Urothelium cell line (cell line): ENCODE measurements around the gene NGB.

Source experiments
- DNase-seq: peaks from one replicate; pipeline ENCODE4 v3.0.0; 2011; ENCODE audit warnings: low spot score, mixed read lengths
- FAIRE-seq: peaks from 2 replicates; lab custom pipeline; 2011; peaks lifted over from hg19 to GRCh38; lab: Jason Lieb, UNC

The NGB gene

GRCh38 chr14:77265561-77266335 is 5.3 kb downstream of the NGB start:
- FAIRE-seq (no peak), DNase-seq (no peak)

- DNase-seq (no peak), FAIRE-seq (no peak)
Observed at GRCh38 chr14:77265187-77265515, 5.9 kb downstream of the NGB start.

DNA sequence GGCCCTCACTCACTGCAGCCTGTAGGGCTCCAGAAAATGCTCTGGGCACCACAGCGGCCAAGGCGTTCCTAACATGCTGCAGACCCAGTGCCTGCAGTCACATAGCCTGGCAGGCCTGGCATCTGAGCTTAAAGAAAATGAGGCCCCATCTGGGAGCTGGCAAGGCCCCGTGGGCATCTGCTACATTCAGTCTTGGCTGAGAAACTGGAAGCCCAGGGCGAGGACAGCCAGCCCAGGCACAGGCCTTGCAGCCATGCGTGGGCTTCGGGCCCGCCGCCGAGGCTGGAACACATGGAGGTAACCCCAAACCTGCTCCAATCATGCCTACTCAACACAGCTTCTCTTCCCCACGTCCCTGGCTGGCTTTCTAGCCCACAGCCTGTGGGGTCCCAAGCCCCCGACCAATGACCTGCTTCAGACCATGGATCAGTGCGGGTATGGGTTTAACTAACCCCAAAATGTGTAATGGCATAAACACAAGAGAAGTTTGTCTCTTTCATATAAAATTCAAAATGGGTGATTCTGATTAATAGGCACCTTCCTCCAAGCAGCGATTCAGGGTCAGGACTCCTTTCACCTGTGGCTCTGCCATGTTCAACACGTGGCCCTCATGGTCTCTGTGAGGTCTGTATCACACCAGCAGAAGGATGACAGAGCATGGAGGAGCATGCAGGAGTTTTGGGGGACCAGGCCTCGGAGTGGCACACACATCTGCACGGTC is 6.4 kb downstream of the NGB start:
- peak; percentile 20 for FAIRE-seq
- no peak for DNase-seq

- FAIRE-seq = no peak
- DNase-seq = no peak
Observed at GRCh38 chr14:77260631-77261030, 10.4 kb downstream of the NGB start.

DNA sequence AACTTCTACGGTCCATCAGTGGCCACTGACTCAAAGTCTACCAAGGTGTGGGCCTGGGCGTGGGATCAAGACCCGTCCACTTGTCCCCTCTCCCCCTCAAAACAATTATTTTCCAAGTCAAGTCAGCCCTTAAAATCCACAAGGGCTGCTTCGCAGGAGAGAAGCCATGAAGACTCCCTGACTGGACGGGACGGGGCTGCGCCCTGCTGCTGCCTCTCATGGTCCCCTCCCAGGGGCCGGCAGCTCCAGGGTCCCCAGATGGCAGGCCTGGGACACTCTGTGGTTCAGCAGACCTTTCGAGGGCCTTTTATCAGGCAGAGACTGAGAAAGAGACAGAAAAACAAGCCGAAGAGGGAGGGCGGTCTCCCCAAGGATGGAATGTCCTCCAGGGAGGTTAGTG is 10.8 kb downstream of the NGB start:
- FAIRE-seq (no peak), DNase-seq (no peak)

GRCh38 chr14:77259025-77259715 is 11.8 kb downstream of the NGB start:
- DNase-seq (no peak), FAIRE-seq (no peak)

DNA sequence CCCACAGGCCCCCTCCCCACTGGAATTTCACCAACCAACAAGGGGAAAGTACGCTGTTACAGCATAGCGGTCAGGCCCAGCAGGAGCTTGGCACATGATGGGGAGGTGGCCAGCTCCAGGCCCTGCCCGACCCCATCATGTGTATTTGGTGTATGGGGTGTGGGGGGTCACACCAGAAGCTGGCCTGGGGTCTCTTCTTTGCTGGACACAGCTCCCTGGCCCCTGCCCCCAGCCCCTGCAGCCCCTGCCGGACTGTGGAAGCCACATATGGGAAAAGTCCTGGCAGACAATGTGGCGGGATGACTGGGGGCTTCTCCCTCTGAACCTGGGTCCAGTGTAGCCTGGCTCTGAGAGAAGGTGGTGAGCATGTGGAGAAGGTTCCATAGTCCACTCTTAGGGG is 12.4 kb downstream of the NGB start:
- no peak for FAIRE-seq
- no peak for DNase-seq

DNA sequence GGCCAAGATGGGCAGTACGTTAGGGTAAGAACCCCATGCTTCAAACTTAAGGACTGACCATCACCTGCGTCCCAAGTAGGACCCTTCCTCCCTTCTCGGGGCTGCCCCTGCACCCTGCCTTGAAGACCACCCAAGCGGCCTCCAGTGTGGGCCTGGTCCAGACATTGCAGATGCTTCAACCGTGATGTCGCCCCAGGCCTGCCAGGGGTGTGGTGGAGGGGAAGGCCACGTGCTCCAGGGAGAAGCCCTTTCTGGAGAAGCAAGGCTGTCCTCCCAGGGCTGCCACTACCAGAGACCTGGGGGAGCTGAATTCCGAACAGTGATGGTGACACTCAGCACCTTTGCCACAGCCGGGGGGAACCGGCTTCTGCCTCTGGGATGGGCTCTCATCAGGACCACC is 13.3 kb downstream of the NGB start:
- DNase-seq = no peak
- FAIRE-seq = no peak

GRCh38 chr14:77256694-77257093 is 14.3 kb downstream of the NGB start:
- no peak for FAIRE-seq
- DNase-seq = no peak

- no peak for FAIRE-seq
- no peak for DNase-seq
Observed at GRCh38 chr14:77253333-77254190, 17.4 kb downstream of the NGB start.

- FAIRE-seq = no peak
- no peak for DNase-seq
Observed at GRCh38 chr14:77251870-77252269, 19.1 kb downstream of the NGB start.

GRCh38 chr14:77250927-77251326 is 20.1 kb downstream of the NGB start:
- DNase-seq = no peak
- no peak for FAIRE-seq

GRCh38 chr14:77249286-77249685 is 21.7 kb downstream of the NGB start:
- DNase-seq (no peak), FAIRE-seq (no peak)

- DNase-seq = peak; percentile 75
- FAIRE-seq = peak; percentile 94
Observed at GRCh38 chr14:77248666-77249065, 22.3 kb downstream of the NGB start.

GRCh38 chr14:77246784-77247183 is 24.2 kb downstream of the NGB start:
- no peak for FAIRE-seq

GRCh38 chr14:77245820-77246219 is 25.2 kb downstream of the NGB start:
- FAIRE-seq = no peak

More at GRCh38 chr14:77246784-77247183, 24.2 kb downstream of the NGB start:
- DNase-seq = no peak

DNA sequence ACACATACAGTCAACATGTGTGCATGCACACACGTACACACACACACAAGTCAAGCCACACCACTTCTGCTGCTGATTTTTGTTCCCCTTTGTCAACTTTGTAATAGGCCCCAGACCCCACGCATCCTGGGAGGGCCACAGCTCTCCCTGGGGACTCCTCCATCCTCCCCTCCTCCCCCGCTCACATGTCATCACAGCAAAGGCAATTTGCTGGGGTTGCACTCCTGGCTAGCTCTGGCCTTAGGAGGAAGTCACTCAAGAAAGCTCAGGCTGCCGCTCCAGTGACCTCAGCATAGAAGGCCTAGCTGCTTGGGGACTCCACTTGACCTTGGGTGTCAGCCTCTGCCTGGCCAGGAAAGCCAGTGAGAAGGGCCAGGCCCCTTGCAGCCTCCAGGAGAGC is 27.2 kb downstream of the NGB start:
- FAIRE-seq (peak; percentile 93), DNase-seq (no peak)

More at GRCh38 chr14:77245820-77246219, 25.2 kb downstream of the NGB start:
- DNase-seq = no peak

DNA sequence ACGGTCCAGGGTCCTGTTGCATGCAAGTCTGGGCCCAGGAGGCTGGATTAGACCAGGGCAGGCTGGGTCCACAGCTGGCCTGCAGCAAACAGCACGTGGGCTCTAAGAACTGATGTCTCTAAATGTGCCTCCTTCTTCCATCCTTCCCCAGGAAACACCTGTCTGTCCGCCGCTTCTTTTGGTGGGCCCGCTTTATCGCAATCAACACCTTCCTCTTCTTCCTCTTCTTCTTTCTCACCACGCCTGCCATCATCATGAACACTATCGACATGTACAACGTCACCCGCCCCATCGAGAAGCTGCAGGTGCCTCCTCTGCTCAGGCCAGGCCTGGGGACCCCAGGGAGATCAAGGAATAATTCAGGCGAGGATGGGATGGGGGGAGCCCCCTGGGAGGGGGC is 28.3 kb downstream of the NGB start:
- DNase-seq (no peak), FAIRE-seq (no peak)

DNA sequence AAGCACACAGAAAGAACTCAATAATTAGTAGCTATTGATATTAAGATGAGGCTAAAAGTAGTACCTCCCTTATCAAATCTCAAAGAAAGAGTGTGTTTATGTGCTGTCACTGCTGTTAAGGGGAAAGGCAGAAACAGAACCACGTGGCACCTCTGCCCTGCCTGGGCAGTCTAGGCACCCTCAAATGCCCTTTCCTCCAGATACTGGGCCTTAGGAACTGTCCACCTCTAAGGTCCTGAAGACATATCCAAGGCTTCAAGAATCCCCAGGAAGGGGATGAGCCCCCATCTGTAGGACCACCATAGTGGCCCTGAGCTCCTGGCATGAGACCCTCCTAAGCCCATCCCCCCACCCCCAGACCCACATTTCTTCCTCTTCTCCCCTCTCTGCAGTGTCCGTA is 29.1 kb downstream of the NGB start:
- FAIRE-seq = peak; percentile 80
- DNase-seq = no peak

DNA sequence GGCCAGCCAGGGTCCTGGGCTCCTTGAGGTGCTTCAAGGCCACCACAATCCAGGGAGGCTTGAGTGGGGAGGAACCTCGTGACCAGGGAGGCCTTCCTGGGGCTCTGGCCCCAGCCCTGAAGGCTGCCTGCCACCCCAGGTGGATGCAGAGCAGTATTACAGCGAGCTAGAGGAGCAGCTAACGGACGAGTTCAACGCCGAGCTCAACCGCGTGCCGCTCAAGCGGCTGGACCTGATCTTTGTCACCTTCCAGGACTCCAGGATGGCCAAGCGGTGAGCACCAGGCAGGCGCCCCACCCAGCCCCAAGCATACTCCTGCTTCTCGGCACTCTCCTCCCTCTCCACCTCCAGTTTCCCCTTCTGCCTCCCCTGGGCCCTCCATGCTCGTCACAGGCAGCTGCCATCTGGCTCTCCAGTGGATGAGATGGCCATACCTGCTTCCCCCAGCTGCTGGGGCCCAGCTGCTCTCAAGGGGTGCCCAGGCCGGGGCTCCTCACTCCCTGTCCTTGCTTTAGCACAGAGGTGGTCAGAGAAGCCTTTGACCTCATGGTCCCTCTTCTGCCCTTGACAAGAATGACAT is 30.6 kb downstream of the NGB start:
- peak; percentile 5 for FAIRE-seq
- DNase-seq = no peak

DNA sequence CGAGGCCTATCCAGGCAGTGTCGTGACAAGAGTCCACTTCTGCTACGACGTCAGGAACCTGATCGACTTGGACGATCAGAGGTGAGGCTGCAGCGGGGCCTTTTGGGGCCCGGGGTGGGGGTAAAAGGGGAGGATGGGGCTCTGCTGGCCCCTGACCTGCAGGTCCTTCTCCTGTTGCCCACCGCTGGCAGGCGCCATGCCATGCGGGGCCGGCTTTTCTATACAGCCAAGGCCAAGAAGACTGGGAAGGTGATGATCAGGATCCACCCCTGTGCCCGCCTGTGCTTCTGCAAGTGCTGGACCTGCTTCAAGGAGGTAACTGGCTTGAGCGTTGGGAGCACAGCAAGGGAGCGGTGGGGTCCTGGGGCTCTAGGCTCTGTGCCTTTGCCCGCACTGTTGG is 31.6 kb downstream of the NGB start:
- FAIRE-seq (no peak), DNase-seq (no peak)
